Astrocyte of the hippocampus (primary cell): ENCODE results near the gene ANG.
"Not testable (repeated sequence)": the region's sequence is repeated elsewhere in the genome, so short reads cannot be mapped to it uniquely, and the experiment has no call there.

Source experiments
- DNase-seq: peaks from one replicate; pipeline ENCODE4 v3.0.0; 2011; ENCODE audit warnings: low read depth, low spot score

ANG gene

DNA sequence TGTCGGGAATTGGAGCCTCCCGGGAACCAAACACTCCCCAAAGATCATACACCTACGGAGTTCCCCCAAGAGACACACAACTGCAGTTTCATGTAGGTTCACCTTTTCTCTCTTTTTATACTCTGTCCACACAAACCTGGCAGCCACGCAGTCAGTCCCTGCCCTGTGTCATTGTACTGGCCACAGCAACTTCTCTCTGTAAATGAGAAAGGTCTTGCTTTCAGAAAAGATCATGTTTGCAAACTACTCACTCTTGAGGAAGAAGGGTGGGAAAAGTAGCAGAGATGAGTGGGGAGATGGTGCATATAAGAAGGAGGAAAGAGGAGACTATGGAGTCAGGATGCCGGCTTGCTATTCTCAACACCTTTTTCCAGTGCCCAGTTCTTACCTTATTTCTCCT, 10.4 kb downstream of the ANG start:
- no peak for DNase-seq

DNA sequence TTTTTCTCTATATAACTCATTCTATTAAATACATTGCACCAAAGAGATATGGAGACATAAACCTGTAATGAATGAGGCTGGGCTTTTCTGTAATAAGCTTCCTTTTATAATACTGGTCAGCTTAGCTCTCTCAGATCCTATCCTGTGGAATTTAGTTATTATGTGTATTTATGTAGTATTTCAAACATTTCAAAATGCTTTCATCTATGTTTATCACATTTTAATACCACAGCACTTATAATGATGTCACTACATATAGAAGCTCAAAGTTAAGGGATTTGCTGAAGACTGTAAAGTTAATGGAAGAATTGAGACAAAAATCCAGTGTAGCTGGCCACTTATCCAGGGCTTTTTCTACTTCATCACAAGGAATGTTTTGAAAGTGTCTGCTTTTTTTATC, 11.4 kb downstream of the ANG start:
- no peak for DNase-seq

- DNase-seq, result not testable (repeated sequence)
These were observed 12.4 kb downstream of the ANG start for GRCh38 chr14:20700965-20701364.

- no peak for DNase-seq
These were observed 18.2 kb downstream of the ANG start for GRCh38 chr14:20706657-20707355.

- no peak for DNase-seq
These were observed 19.1 kb downstream of the ANG start for GRCh38 chr14:20707622-20708021.

DNA sequence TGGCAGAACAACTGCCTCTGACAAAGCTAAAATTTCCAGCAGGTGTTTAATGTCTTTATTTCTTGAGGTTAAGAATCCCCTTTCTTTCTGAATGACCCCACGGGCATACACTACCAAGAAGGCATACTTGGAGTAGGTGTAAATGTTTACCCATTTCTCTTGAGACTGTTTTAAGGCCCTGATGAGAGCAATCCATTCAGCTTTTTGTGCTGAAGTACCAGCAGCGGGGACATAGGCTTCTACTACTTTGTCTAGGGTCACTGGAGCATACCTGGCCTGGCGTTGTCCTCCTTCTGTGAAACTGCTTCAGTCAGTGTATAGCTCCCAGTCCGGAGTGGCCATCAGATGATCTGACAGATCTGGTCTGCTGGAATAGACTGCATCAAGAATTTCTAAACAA, 22.7 kb downstream of the ANG start:
- DNase-seq, result no peak

GRCh38 chr14:20711685-20712084, 23.1 kb downstream of the ANG start:
- DNase-seq, result no peak

DNA sequence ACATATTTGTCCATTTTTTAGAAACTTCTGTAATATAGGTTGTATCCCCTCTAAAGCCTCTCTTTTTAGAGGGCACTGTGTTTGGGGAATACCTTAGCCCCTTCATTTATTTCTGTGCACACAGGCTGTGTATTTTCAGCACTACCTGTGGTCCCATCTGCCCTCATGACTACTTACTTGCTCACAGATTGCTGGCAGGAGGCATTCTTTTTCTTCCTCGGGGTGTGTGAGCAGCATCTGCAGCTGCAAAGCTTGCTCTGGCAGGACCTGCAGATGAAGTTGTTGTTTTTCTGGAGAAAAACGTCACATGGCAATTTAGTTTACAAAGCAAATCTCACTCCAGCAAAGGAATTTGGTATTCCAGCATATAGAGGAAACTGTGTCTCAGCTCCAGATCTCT, 24.3 kb downstream of the ANG start:
- no peak for DNase-seq

DNA sequence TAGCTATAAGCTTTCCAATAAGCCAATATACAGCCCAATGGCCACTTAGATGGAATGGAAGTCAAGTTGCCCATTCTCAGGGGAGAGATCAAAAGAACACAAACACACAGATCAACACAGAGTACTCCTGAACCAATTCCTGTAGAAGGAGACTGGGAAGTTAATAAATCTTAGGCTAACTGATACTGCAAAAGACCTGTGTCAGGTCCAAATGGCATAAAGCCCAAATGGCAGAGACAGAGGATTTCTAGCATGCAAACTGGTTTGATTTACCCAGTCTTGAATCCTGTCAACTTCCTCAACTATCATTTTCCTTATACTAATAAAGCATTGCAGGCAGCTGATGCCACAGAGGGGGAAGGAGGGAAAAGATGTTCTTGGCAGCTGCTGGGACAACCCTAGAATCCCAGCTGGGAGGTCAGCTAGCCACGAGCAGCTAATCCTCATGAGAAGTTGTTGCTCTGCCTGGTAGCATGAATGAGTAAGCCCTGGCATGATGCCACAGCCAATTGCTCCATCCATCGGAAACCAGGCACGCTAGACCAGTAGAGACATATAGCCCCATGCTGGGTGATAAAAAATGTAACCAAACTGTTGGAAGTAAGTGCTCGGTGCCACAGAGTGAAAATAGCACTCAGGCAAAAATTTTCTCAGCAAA, 26.2 kb downstream of the ANG start:
- DNase-seq, result no peak

DNA sequence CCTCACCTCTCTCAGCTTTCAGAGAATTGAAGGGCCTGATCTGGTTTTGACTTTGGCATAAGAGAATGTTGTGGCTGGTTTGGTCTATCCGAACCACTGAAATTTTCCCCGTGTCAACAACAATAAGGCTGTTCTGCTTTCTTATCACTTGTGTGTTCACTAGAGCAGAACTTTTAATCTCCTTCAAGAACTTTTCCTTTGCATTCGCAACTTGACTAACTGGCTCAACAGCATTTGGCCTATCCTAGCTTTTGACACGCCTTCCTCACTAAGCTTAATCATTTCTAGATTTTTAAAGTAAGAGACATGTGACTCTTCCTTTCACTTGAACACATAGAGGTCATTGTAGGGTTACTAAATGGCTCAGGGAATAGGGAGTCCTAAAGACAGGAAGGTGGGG, 31.2 kb downstream of the ANG start:
- no peak for DNase-seq

GRCh38 chr14:20720741-20721140, 32.2 kb downstream of the ANG start:
- DNase-seq, result no peak

DNA sequence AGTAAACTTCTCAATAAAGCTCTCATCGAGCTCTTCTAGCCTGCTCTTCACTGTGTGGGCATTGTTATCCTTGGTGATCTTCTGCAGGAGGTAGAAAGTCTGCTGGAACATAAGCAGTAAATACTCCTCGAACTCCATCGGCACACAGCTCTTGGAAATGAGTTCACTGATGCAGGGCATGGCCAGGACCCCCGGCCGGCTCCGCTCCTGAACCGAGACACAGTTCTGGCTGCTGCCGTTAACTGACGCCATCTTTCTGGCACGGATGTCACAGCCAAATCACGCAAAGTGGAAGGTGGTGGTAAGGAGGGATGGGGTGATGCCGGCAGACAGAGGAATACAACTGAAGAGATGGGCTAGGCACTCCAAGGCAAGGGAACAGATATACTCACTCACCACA, 33.5 kb downstream of the ANG start:
- DNase-seq, result no peak

DNA sequence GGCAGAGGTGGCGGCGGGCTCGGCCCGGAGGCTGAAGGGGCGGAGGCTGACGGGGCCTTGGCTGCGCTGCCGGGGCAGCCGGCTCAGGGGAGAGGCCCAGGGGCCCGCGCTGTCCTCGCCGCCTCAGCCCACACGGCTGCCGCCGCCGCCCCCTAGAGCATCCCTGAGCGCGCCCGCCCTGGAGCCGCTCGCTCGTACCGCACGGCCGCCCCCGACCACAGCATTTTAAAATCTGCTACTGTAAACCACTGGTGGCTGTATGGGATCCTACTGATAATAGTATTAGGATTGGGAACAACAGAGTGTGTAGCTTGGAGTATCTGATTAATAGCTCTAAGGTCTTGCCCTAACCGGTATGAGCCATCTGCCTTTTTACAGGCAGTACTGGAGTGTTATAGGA, 34.9 kb downstream of the ANG start:
- DNase-seq, result no peak

- not testable (repeated sequence) for DNase-seq
These were observed 37.6 kb downstream of the ANG start for GRCh38 chr14:20726121-20726520.

- no peak for DNase-seq
These were observed 38.0 kb downstream of the ANG start for GRCh38 chr14:20726531-20726930.

GRCh38 chr14:20730891-20731290, 42.3 kb downstream of the ANG start:
- no peak for DNase-seq

DNA sequence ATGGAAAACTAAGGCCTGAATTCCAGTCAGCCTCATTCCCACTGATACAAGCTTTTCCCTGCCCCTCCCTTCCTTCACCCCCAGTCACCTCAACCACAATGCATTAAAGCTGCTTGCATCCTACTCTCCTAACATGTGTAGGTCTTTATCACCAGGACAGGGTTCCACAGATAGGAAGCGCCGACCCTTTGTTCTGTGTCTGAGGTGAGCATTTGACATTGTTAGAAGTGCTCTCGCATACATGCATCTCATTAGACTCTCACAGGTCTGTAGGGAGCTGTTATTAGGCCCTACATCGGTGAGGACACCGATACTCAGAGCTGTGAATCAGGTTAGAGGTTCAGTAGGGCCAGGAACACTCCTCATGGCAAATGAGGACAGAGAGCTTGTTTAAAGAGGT, 43.9 kb downstream of the ANG start:
- no peak for DNase-seq

GRCh38 chr14:20732979-20733635, 44.5 kb downstream of the ANG start:
- DNase-seq, result no peak

- DNase-seq, result no peak
These were observed 45.3 kb downstream of the ANG start for GRCh38 chr14:20733684-20734429.

DNA sequence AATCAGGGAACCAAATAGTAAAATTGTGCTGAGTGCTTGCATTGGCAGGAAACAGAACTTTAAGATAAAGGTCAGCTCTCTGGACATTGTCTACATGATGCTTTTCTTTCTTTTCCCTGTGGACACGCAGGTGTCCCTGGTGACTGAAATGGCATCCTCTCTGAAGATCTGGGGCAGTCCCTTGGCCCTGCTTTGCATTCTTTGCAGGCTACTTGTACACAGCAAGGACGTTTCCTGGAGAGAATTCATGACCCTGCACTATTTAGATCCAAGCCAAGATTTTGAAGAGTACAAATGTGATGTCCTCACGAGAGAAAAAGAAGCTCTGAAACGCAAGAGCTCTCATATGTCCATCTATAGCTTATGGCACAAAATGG, 45.9 kb downstream of the ANG start:
- no peak for DNase-seq

GRCh38 chr14:20738292-20738691, 49.7 kb downstream of the ANG start:
- not testable (repeated sequence) for DNase-seq

DNA sequence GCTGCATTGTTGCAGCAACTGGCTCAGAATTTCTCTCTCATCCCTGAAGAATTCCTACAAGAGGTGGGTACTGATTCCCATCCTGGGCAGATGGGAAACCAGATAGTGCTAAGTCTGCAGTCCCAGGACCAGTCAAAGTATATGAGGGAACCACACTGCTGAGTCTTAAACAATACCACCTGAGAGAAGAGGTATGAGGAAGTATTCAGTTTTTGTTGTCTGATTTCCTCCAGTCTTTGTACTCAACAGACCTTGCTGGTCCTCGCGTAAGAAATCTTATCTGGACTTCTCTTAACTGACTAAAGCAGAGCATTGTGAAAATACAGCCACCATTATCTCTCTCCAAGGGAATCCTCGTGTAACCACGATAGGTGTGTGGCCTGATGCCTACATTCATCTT, 53.6 kb downstream of the ANG start:
- DNase-seq, result no peak
